HCT116 (cell line): ENCODE results near the gene VSTM2L. TPM values are rescaled to one million over a fixed set of nuclear protein-coding genes. Genes with fewer than 3 reads are reported as not detected.

Source experiments
- ATAC-seq: fragments of 200-7000 bp; cut with Tn5 transposase; 2 replicates; pipeline ENCODE4 v1.9.1; 2020; ENCODE audit warnings: mild to moderate bottlenecking, moderate library complexity
- BruUV-seq: library from RNA; stranded (reverse); fragments of 400-500 nt; replicated peaks from 2 replicates; lab custom pipeline; 2021; lab: Mats Ljungman, UMichigan
- CTCF ChIA-PET: fragments of 300-600 bp; sonication (Branson Sonifier 250); formaldehyde crosslinking; loops from one replicate; lab custom pipeline; 2021; ENCODE audit warnings: antibody characterized with exemption; lab: Charles Lee
- POLR2A ChIA-PET: fragments of 300-600, 350-600 bp; sonication (Branson Sonifier 250); formaldehyde crosslinking; loops from one replicate; lab custom pipeline; 2021; ENCODE audit warnings: antibody characterized with exemption; lab: Charles Lee
- RAD21 ChIA-PET, 2 experiments: fragments of 300-600 bp; sonication (Branson Sonifier 250); formaldehyde crosslinking; loops; one replicate each; lab custom pipeline; 2023; ENCODE audit warnings: low total read pairs in 2 of 2; ENCODE audit not compliant: uncharacterized antibody in 2 of 2, unreplicated experiment in 2 of 2, low non-redundant PET in 1 of 2; lab: Charles Lee
- DNase-seq: peaks from one replicate; pipeline ENCODE4 v3.0.0-alpha.2; 2010; ENCODE audit warnings: low read depth, low spot score
- H2AFZ ChIP-seq: fragments of 200-600 bp; shearing (Covaris generic), sonication (generic); 2 replicates; pipeline ENCODE4 v1.6.1; 2017; ENCODE audit warnings: low read depth, mixed run types, mixed read lengths, antibody characterized with exemption, low read length; ENCODE audit not compliant: poor library complexity, severe bottlenecking
- H3K27ac ChIP-seq: 2 replicates; pipeline ENCODE4 v1.5.1; 2012; ENCODE audit warnings: low read depth, low read length
- H3K27me3 ChIP-seq: fragments of 200-600 bp; sonication (generic); 2 replicates; pipeline ENCODE4 v1.6.1; 2016; ENCODE audit warnings: mixed run types, low read length, mixed read lengths; ENCODE audit not compliant: insufficient read depth
- H3K36me3 ChIP-seq, 2 experiments: fragments of 200-500 bp in 1 of 2; fragments of 200-600 bp in 1 of 2; sonication (Bioruptor generic) in 1 of 2; sonication (generic) in 1 of 2; 2 replicates each; pipeline versions ENCODE4 v1.5.1 to v1.6.1; 2014 to 2016; ENCODE audit warnings: low read length in 2 of 2, inconsistent platforms in 1 of 2, mixed read lengths in 1 of 2, mixed run types in 1 of 2; ENCODE audit not compliant: insufficient read depth in 2 of 2, control insufficient read depth in 1 of 2
- H3K4me1 ChIP-seq, 2 experiments: fragments of 200-600 bp in 1 of 2; sonication (generic) in 1 of 2; 2 replicates each; pipeline versions ENCODE4 v1.5.1 to v1.6.1; 2012 to 2017; ENCODE audit warnings: low read length in 2 of 2, inconsistent platforms in 1 of 2, mild to moderate bottlenecking in 1 of 2, mixed read lengths in 1 of 2, mixed run types in 1 of 2, moderate library complexity in 1 of 2; ENCODE audit not compliant: insufficient read depth in 2 of 2, control insufficient read depth in 1 of 2
- H3K4me2 ChIP-seq: fragments of 200-600 bp; sonication (generic); 2 replicates; pipeline ENCODE4 v1.6.1; 2017; ENCODE audit warnings: mixed run types, low read length, mixed read lengths
- H3K4me3 ChIP-seq, 2 experiments: fragments of 200-600 bp in 1 of 2; sonication (generic) in 1 of 2; replicated peaks in 1 of 2; 2 replicates each; pipeline ENCODE4 v1.5.1; 2011 to 2016; ENCODE audit warnings: low read length in 2 of 2, control low read depth in 1 of 2, low read depth in 1 of 2, mild to moderate bottlenecking in 1 of 2, mixed read lengths in 1 of 2, mixed run types in 1 of 2
- H3K79me2 ChIP-seq: fragments of 200-600 bp; sonication (generic); 2 replicates; pipeline ENCODE4 v1.6.1; 2017; ENCODE audit warnings: mild to moderate bottlenecking, mixed run types, low read length, moderate library complexity, mixed read lengths; ENCODE audit not compliant: insufficient read depth
- H3K9ac ChIP-seq: fragments of 200-600 bp; sonication (generic); 2 replicates; pipeline ENCODE4 v1.6.1; 2016; ENCODE audit warnings: low read length, mixed read lengths
- H3K9me2 ChIP-seq: fragments of 200-600 bp; sonication (generic), shearing (Covaris generic); 2 replicates; pipeline ENCODE4 v1.6.1; 2017; ENCODE audit warnings: mixed run types, mild to moderate bottlenecking, moderate library complexity; ENCODE audit not compliant: insufficient read depth
- H3K9me3 ChIP-seq, 2 experiments: fragments of 200-500 bp in 1 of 2; fragments of 200-600 bp in 1 of 2; sonication (Bioruptor generic) in 1 of 2; sonication (generic) in 1 of 2; 2 replicates each; pipeline ENCODE4 v1.6.1; 2014 to 2017; ENCODE audit warnings: low read length in 2 of 2, mixed read lengths in 2 of 2, inconsistent platforms in 1 of 2, low read depth in 1 of 2, mild to moderate bottlenecking in 1 of 2, mixed run types in 1 of 2, moderate library complexity in 1 of 2; ENCODE audit not compliant: control insufficient read depth in 1 of 2, insufficient read depth in 1 of 2
- H4K20me1 ChIP-seq: fragments of 200-600 bp; sonication (generic), shearing (Covaris generic); 2 replicates; pipeline ENCODE4 v1.6.1; 2017; ENCODE audit warnings: mixed run types, mild to moderate bottlenecking, moderate library complexity; ENCODE audit not compliant: insufficient read depth
- ATF3 ChIP-seq: IDR thresholded peaks from 2 replicates; pipeline ENCODE4 v1.6.1; 2012
- CBX3 ChIP-seq: IDR thresholded peaks from 2 replicates; pipeline ENCODE4 v1.6.1; 2012; ENCODE audit warnings: low read depth
- CEBPB ChIP-seq: IDR thresholded peaks from 2 replicates; pipeline ENCODE4 v1.6.1; 2012; ENCODE audit warnings: low read depth
- CTCF ChIP-seq, 3 experiments: fragments of 200-600 bp in 1 of 3; sonication (generic) in 1 of 3; IDR thresholded peaks in 2 of 3; conservative IDR thresholded peaks in 1 of 3; 2 replicates each; pipeline ENCODE4 v1.5.1; 2012 to 2017; ENCODE audit warnings: low read depth in 2 of 3, low read length in 2 of 3, antibody characterized with exemption in 1 of 3, borderline replicate concordance in 1 of 3, control low read depth in 1 of 3, mild to moderate bottlenecking in 1 of 3, mixed read lengths in 1 of 3, mixed run types in 1 of 3, moderate library complexity in 1 of 3; ENCODE audit not compliant: insufficient read depth in 1 of 3
- EGR1 ChIP-seq: IDR thresholded peaks from 2 replicates; pipeline ENCODE4 v1.6.1; 2012; ENCODE audit warnings: low read depth
- ELF1 ChIP-seq: IDR thresholded peaks from 2 replicates; pipeline ENCODE4 v1.6.1; 2012; ENCODE audit warnings: low read depth, borderline replicate concordance
- EZH2 ChIP-seq: fragments of 200-600 bp; sonication (generic); IDR thresholded peaks from 2 replicates; pipeline ENCODE4 v1.6.1; 2017; ENCODE audit warnings: antibody characterized with exemption, mixed run types
- JUND ChIP-seq: IDR thresholded peaks from 2 replicates; pipeline ENCODE4 v1.6.1; 2012
- MAX ChIP-seq: IDR thresholded peaks from 2 replicates; pipeline ENCODE4 v1.6.1; 2012
- POLR2A ChIP-seq: IDR thresholded peaks from 2 replicates; pipeline ENCODE4 v1.7.0; 2011; ENCODE audit warnings: borderline replicate concordance; ENCODE audit not compliant: insufficient read depth, insufficient read length; ENCODE audit errors: extremely low read depth
- RAD21 ChIP-seq: IDR thresholded peaks from 2 replicates; pipeline ENCODE4 v1.6.1; 2012; ENCODE audit warnings: low read depth, mild to moderate bottlenecking
- REST ChIP-seq: IDR thresholded peaks from 2 replicates; pipeline ENCODE4 v1.6.1; 2012; ENCODE audit warnings: low read depth
- SIN3A ChIP-seq: IDR thresholded peaks from 2 replicates; pipeline ENCODE4 v1.6.1; 2012; ENCODE audit warnings: low read depth
- SRF ChIP-seq: IDR thresholded peaks from 2 replicates; pipeline ENCODE4 v1.6.1; 2012; ENCODE audit warnings: low read depth
- TCF7L2 ChIP-seq: IDR thresholded peaks from 2 replicates; pipeline ENCODE4 v1.7.0; 2011; ENCODE audit warnings: borderline replicate concordance, inconsistent platforms; ENCODE audit not compliant: insufficient read depth, insufficient read length; ENCODE audit errors: extremely low read depth
- YY1 ChIP-seq: IDR thresholded peaks from 2 replicates; pipeline ENCODE4 v1.6.1; 2011; ENCODE audit warnings: low read length, low read depth, moderate library complexity, mild to moderate bottlenecking; ENCODE audit not compliant: insufficient replicate concordance; ENCODE audit errors: extremely low read depth
- ZBTB33 ChIP-seq: IDR thresholded peaks from 2 replicates; pipeline ENCODE4 v1.6.1; 2011; ENCODE audit warnings: mild to moderate bottlenecking, low read length, moderate library complexity; ENCODE audit not compliant: insufficient replicate concordance; ENCODE audit errors: extremely low read depth
- ZFX ChIP-seq: fragments of 450-650 bp; IDR thresholded peaks from 2 replicates; pipeline ENCODE4 v1.6.1; 2017
- ZNF274 ChIP-seq: fragments of 200-500 bp; sonication (Bioruptor generic); IDR thresholded peaks from 2 replicates; pipeline ENCODE4 v1.6.1; 2014; ENCODE audit warnings: mild to moderate bottlenecking, low read depth, low read length, inconsistent platforms
- intact Hi-C: fragments of 100-400 bp; cut with micrococcal nuclease; formaldehyde crosslinking; loops from 2 replicates; pipeline ENCODE4 v1.10.0; 2022
- total RNA-seq: library from RNA; stranded (reverse); gene quantifications from one replicate; pipeline ENCODE4 v1.2.1, GENCODE V29; 2021; ENCODE audit not compliant: unreplicated experiment

VSTM2L gene
- total RNA-seq, 1 experiment from 2014 or later, result 0.69 TPM

GRCh38 chr20:37983286-37983685 lies 80.4 kb downstream of the VSTM2L start:
- H4K20me1 ChIP-seq, result no peaks in the 10 kb centered on the region
- H3K36me3 ChIP-seq, result peaks cover 3 to 26% of the 10 kb centered on the region in 2 experiments; a peak in 3 of 4 replicates
- no peaks in the 10 kb centered on the region for H3K4me1 ChIP-seq
- no peak overlapping the region for H2AFZ ChIP-seq
- H3K4me3 ChIP-seq, result no peak overlapping the region
- H3K9me3 ChIP-seq, result no peaks in the 10 kb centered on the region
- TF ChIP-seq EZH2 (no peak), JUND (no peak), SIN3A (no peak), CEBPB (no peak), ATF3 (no peak), CTCF (IDR thresholded peaks at IDR 0.05 in 2 of 3, conservative IDR thresholded peaks at IDR 0.05 in 1 of 3; ENCODE audit: borderline replicate concordance in 1 of 3, insufficient read depth in 1 of 3, low read depth in 2 of 3, low read length in 2 of 3) (no peak), REST (no peak), TCF7L2 (no peak), EGR1 (no peak), CBX3 (no peak), POLR2A (no peak), MAX (no peak), SRF (no peak), ZNF274 (no peak), YY1 (no peak), ZFX (no peak), ZBTB33 (no peak), RAD21 (no peak), ELF1 (no peak)
- DNase-seq, result no peak
- no peak for ATAC-seq
- H3K79me2 ChIP-seq, result no peaks in the 10 kb centered on the region
- H3K27ac ChIP-seq, result no peak overlapping the region
- no peaks in the 10 kb centered on the region for H3K27me3 ChIP-seq
- H3K9ac ChIP-seq, result no peak overlapping the region
- intact Hi-C loops, result no loop called here
- POLR2A ChIA-PET, result no interaction called here
- RAD21 ChIA-PET, result no interaction called here
- H3K9me2 ChIP-seq, result no peaks in the 10 kb centered on the region
- CTCF ChIA-PET, result interaction anchor here (0.7 kb wide), 1 partner anchor 9 kb away, joined by 3 read pairs; no protein-coding TSS in a partner anchor
- no TSS peak for BruUV-seq
- H3K4me2 ChIP-seq, result no peak overlapping the region
